ENCODE data around the gene PES1. TPM values are rescaled to one million over a fixed set of nuclear protein-coding genes. Genes with fewer than 3 reads are reported as not detected.
"Not testable (repeated sequence)": the region's sequence is repeated elsewhere in the genome, so short reads cannot be mapped to it uniquely, and the experiment has no call there.

PES1 gene
- polyA plus RNA-seq, 3 donors, result 32.2 to 36.6 (median 35.6) TPM

DNA sequence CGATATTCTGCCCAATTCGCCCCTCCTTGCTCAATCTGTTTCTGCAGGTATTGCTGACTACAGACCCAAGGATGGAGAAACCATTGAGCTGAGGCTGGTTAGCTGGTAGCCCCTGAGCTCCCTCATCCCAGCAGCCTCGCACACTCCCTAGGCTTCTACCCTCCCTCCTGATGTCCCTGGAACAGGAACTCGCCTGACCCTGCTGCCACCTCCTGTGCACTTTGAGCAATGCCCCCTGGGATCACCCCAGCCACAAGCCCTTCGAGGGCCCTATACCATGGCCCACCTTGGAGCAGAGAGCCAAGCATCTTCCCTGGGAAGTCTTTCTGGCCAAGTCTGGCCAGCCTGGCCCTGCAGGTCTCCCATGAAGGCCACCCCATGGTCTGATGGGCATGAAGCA lies 34.7 kb upstream of the PES1 start:
- Histone ChIP-seq H3K27me3 (ENCODE audit: control insufficient read depth in 2 of 2, insufficient read depth in 2 of 2, low read length in 2 of 2) (no peaks in the 10 kb centered on the region), H2AFZ (ENCODE audit: insufficient read depth, low read depth, low read length, poor library complexity, severe bottlenecking) (no peak overlapping the region), H3K4me3 (replicated peaks in 1 of 3; ENCODE audit: low read depth in 2 of 3, low read length in 3 of 3) (no peak overlapping the region), H4K20me1 (ENCODE audit: insufficient read depth, low read length) (no peaks in the 10 kb centered on the region), H3K9ac (ENCODE audit: insufficient read depth, low read length, poor library complexity, severe bottlenecking) (no peak overlapping the region), H3K79me2 (ENCODE audit: insufficient read depth, low read length) (no peaks in the 10 kb centered on the region), H3K36me3 (replicated peaks in 1 of 2; ENCODE audit: control insufficient read depth in 1 of 2, insufficient read depth in 2 of 2, low read length in 2 of 2) (no peaks in the 10 kb centered on the region), H3K9me3 (replicated peaks in 1 of 2; ENCODE audit: control insufficient read depth in 1 of 2, insufficient read depth in 1 of 2, low read length in 2 of 2) (no peaks in the 10 kb centered on the region), H3K27ac (ENCODE audit: low read depth in 1 of 2, low read length in 2 of 2) (no peak overlapping the region), H3K4me2 (replicated peaks; ENCODE audit: extremely low read depth, low read length, poor library complexity, severe bottlenecking) (no peak overlapping the region), H3K4me1 (ENCODE audit: control insufficient read depth in 1 of 2, insufficient read depth in 2 of 2, low read length in 2 of 2) (peaks cover 0 to 7% of the 10 kb centered on the region in 2 donors)
- TF ChIP-seq, protein P1, sequence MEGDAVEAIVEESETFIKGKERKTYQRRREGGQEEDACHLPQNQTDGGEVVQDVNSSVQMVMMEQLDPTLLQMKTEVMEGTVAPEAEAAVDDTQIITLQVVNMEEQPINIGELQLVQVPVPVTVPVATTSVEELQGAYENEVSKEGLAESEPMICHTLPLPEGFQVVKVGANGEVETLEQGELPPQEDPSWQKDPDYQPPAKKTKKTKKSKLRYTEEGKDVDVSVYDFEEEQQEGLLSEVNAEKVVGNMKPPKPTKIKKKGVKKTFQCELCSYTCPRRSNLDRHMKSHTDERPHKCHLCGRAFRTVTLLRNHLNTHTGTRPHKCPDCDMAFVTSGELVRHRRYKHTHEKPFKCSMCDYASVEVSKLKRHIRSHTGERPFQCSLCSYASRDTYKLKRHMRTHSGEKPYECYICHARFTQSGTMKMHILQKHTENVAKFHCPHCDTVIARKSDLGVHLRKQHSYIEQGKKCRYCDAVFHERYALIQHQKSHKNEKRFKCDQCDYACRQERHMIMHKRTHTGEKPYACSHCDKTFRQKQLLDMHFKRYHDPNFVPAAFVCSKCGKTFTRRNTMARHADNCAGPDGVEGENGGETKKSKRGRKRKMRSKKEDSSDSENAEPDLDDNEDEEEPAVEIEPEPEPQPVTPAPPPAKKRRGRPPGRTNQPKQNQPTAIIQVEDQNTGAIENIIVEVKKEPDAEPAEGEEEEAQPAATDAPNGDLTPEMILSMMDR (IDR thresholded peaks at IDR 0.05), result no peak
- peaks cover 0 to 2% (median 0%) of the 10 kb centered on the region in 7 donors for H3K9me3 Mint-ChIP-seq
- H3K36me3 Mint-ChIP-seq, result peaks cover 0 to 5% of the 10 kb centered on the region in 2 donors
- H3K27ac Mint-ChIP-seq, result no peak overlapping the region
- H3K27me3 Mint-ChIP-seq (ENCODE audit: low read depth in 3 of 3), result peaks cover 0 to 2% (median 2%) of the 10 kb centered on the region in 3 donors
- intact Hi-C loops (cut with micrococcal nuclease), result no loop called here
- DNase-seq, result no peak
- H3K4me1 Mint-ChIP-seq, result peaks cover 12% of the 10 kb centered on the region
- H3K4me3 Mint-ChIP-seq, result no peak overlapping the region
- WGBS (ENCODE audit: insufficient coverage), result 76% methylated on average over 3 of the region's 5 CpGs

DNA sequence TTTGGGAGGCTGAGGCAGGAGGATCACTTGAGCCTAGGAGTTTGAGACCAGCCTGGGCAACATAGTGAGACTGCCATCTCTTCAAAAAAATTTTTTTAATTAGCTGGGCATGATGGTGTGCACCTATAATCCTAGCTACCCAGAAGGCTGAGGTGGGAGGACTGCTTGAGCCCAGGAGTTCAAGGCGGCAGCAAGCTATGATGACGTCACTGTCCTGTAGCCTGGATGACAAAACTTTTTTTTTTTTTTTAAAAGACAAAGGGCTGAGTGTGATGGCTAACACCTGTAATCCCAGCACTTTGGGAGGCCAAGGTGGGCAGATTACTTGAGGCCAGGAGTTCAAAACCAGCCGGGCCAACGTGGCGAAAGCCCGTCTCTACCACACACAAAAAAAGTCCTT lies 28.2 kb upstream of the PES1 start:
- H3K9me3 Mint-ChIP-seq; H3K27me3 Mint-ChIP-seq (ENCODE audit: low read depth in 3 of 3); H3K9me3 ChIP-seq (replicated peaks in 1 of 2; ENCODE audit: control insufficient read depth in 1 of 2, insufficient read depth in 1 of 2, low read length in 2 of 2); H3K79me2 ChIP-seq (ENCODE audit: insufficient read depth, low read length); H3K27ac Mint-ChIP-seq; H3K4me3 ChIP-seq (replicated peaks in 1 of 3; ENCODE audit: low read depth in 2 of 3, low read length in 3 of 3); H3K4me2 ChIP-seq (replicated peaks; ENCODE audit: extremely low read depth, low read length, poor library complexity, severe bottlenecking); H3K36me3 ChIP-seq (replicated peaks in 1 of 2; ENCODE audit: control insufficient read depth in 1 of 2, insufficient read depth in 2 of 2, low read length in 2 of 2); H3K4me3 Mint-ChIP-seq; H4K20me1 ChIP-seq (ENCODE audit: insufficient read depth, low read length); H3K9ac ChIP-seq (ENCODE audit: insufficient read depth, low read length, poor library complexity, severe bottlenecking); DNase-seq; H2AFZ ChIP-seq (ENCODE audit: insufficient read depth, low read depth, low read length, poor library complexity, severe bottlenecking); intact Hi-C loops (cut with micrococcal nuclease); H3K27ac ChIP-seq (ENCODE audit: low read depth in 1 of 2, low read length in 2 of 2); H3K27me3 ChIP-seq (ENCODE audit: control insufficient read depth in 2 of 2, insufficient read depth in 2 of 2, low read length in 2 of 2): not testable (repeated sequence)
- H3K4me1 ChIP-seq (ENCODE audit: control insufficient read depth in 1 of 2, insufficient read depth in 2 of 2, low read length in 2 of 2), result peaks cover 11 to 18% of the 10 kb centered on the region in 2 donors
- no CpG with 5 or more reads among the region's 6 CpGs for WGBS (ENCODE audit: insufficient coverage)
- H3K4me1 Mint-ChIP-seq, result peaks cover 11% of the 10 kb centered on the region
- peaks cover 6 to 22% of the 10 kb centered on the region in 2 donors for H3K36me3 Mint-ChIP-seq
